Measurements from ENCODE around the gene SERPINE1.

GRCh38 chr7:101114492-101114891, 12.4 kb upstream of the SERPINE1 start:
- TF ChIP-seq POLR2A (IDR thresholded peaks at IDR 0.05), result no peak
- TF ChIP-seq CTCF (IDR thresholded peaks at IDR 0.05), result no peak

Data from esophagus squamous epithelium (tissue), 4 donors.